ENCODE data around the gene PRDM16. TPM values are rescaled to one million over a fixed set of nuclear protein-coding genes. Genes with fewer than 3 reads are reported as not detected.

Gene PRDM16
- total RNA-seq, 1 experiment from 2014 or later, result 0.04 TPM

DNA sequence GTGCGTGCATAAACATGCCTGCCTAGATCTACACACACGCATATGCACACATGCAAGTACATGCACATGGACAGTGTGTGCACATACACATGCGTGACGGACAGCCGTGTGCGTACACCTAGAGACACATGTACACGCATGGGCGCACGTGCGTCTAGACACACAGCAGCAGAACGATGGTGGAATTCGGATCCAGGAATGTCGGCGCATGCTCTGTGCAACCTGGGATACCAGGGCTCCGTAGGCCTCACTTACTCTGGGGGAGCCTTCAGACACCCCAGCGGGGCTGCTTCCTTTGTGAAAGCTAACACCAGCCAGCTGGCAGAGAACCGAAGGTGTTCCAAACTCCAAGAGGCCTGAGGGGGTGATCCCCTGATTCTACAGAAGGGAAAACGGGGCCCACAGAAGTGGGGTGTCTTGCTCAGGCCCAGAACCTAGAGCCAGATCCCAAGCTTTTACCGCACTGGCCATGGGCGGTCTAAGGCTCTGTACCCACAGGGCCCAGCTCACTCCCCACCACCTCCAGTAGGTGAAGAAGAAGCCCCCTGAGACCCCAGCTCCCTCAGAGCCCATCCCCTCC is 358.0 kb downstream of the PRDM16 start:
- Histone ChIP-seq H4K20me1 (ENCODE audit: low read length) (no peaks in the 10 kb centered on the region), H3K4me2 (ENCODE audit: low read length) (no peak overlapping the region), H3K4me1 (ENCODE audit: insufficient read depth, low read length) (no peaks in the 10 kb centered on the region), H3K36me3 (ENCODE audit: low read depth, low read length) (no peaks in the 10 kb centered on the region), H3K79me2 (ENCODE audit: low read length) (no peaks in the 10 kb centered on the region), H3K9me3 (ENCODE audit: low read length) (no peaks in the 10 kb centered on the region), H3K27me3 (ENCODE audit: low read length) (peaks cover 28% of the 10 kb centered on the region), H2AFZ (ENCODE audit: low read length) (no peak overlapping the region), H3K27ac (ENCODE audit: low read length) (no peak overlapping the region), H3F3A (ENCODE audit: low read length, unreplicated experiment) (no peaks in the 10 kb centered on the region), H3K4me3 (ENCODE audit: low read length) (no peak overlapping the region), H3K9me2 (replicated peaks; ENCODE audit: low read length) (no peaks in the 10 kb centered on the region), H3K9ac (ENCODE audit: low read length) (no peak overlapping the region)
- TF ChIP-seq EZH2phosphoT487 (IDR thresholded peaks at IDR 0.05; ENCODE audit: borderline replicate concordance, low read length), result no peak
- TF ChIP-seq, protein P1, sequence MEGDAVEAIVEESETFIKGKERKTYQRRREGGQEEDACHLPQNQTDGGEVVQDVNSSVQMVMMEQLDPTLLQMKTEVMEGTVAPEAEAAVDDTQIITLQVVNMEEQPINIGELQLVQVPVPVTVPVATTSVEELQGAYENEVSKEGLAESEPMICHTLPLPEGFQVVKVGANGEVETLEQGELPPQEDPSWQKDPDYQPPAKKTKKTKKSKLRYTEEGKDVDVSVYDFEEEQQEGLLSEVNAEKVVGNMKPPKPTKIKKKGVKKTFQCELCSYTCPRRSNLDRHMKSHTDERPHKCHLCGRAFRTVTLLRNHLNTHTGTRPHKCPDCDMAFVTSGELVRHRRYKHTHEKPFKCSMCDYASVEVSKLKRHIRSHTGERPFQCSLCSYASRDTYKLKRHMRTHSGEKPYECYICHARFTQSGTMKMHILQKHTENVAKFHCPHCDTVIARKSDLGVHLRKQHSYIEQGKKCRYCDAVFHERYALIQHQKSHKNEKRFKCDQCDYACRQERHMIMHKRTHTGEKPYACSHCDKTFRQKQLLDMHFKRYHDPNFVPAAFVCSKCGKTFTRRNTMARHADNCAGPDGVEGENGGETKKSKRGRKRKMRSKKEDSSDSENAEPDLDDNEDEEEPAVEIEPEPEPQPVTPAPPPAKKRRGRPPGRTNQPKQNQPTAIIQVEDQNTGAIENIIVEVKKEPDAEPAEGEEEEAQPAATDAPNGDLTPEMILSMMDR (conservative IDR thresholded peaks at IDR 0.05; ENCODE audit: low read depth, low read length), result no peak
- no peak for TF ChIP-seq EZH2 (IDR thresholded peaks at IDR 0.05; ENCODE audit: low read length, unreplicated experiment)
- ChIA-PET CTCF (no interaction called here), POLR2A (ENCODE audit: unreplicated experiment) (interaction anchor here (0.5 kb wide), 1 partner anchor 95 kb away, joined by 3 read pairs; no protein-coding TSS in a partner anchor)
- intact Hi-C loops (cut with micrococcal nuclease), result no loop called here
- no TSS peak for BruUV-seq (replicated peaks)
- DNase-seq (no peak), ATAC-seq (no peak)

DNA sequence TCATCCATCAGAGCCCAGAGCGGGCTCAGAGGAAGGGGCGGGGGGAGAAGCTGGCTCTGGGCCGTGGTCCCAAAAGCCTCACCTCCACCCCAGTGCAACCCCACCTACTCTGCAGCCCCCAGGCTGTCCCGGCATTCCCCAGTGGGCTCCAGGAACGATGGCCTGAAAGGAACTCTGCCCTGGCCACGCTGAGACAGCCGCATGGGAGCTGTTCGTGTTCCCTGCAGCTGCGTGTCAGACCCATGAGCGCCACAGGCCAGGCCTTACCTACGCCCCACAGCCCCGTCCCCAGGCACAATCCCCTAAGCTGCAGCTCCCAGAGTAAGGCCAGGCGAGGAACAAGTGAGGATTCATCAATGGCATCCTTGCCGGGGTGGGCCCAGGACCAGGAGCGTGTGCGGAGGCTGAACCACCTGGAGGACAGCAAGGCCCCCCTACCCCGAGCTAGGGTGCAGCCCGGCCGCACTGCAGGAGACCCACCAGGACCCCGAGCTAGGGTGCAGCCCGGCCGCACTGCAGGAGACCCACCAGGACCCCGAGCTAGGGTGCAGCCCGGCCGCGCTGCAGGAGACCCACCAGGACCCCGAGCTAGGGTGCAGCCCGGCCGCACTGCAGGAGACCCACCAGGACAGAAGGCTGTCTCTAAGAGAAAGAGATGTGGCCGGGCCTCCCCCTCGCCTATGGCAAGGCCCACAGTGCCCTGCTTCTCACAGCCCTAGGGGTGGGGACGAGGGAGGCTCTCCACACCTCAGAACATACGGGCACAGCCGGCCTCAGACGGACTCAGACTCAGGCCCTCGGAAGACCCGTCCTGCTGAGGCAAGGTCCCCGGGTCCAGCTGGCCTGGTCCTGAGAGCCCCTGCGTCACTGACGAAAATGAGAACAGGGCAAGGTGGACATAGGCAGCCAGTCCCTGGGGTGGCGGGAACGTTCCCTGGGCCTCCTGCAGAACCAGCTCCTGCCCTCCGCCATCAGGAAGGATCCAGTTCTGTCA is 359.0 kb downstream of the PRDM16 start:
- Histone ChIP-seq H3K9me2 (replicated peaks; ENCODE audit: low read length) (no peaks in the 10 kb centered on the region), H3K27ac (ENCODE audit: low read length) (no peak overlapping the region), H2AFZ (ENCODE audit: low read length) (no peak overlapping the region), H3K36me3 (ENCODE audit: low read depth, low read length) (no peaks in the 10 kb centered on the region), H3F3A (ENCODE audit: low read length, unreplicated experiment) (no peaks in the 10 kb centered on the region), H3K27me3 (ENCODE audit: low read length) (peaks cover 28% of the 10 kb centered on the region), H3K4me2 (ENCODE audit: low read length) (no peak overlapping the region), H3K79me2 (ENCODE audit: low read length) (no peaks in the 10 kb centered on the region), H3K9ac (ENCODE audit: low read length) (no peak overlapping the region), H4K20me1 (ENCODE audit: low read length) (no peaks in the 10 kb centered on the region), H3K4me3 (ENCODE audit: low read length) (no peak overlapping the region), H3K4me1 (ENCODE audit: insufficient read depth, low read length) (no peaks in the 10 kb centered on the region), H3K9me3 (ENCODE audit: low read length) (no peaks in the 10 kb centered on the region)
- BruUV-seq (replicated peaks), result no TSS peak
- no peak for ATAC-seq
- POLR2A ChIA-PET (ENCODE audit: unreplicated experiment), result interaction anchor here (0.5 kb wide), 1 partner anchor 96 kb away, joined by 3 read pairs; no protein-coding TSS in a partner anchor
- CTCF ChIA-PET, result no interaction called here
- TF ChIP-seq EZH2phosphoT487 (IDR thresholded peaks at IDR 0.05; ENCODE audit: borderline replicate concordance, low read length) (no peak), EZH2 (IDR thresholded peaks at IDR 0.05; ENCODE audit: low read length, unreplicated experiment) (no peak)
- TF ChIP-seq, protein P1 (conservative IDR thresholded peaks at IDR 0.05; ENCODE audit: low read depth, low read length), result no peak
- DNase-seq, result no peak
- intact Hi-C loops (cut with micrococcal nuclease), result no loop called here
